ENCODE data around the gene FLT3LG. TPM values are rescaled to one million over a fixed set of nuclear protein-coding genes. Genes with fewer than 3 reads are reported as not detected.

Gene FLT3LG
- total RNA-seq, 4 donors from 2014 or later, result 3.6 to 13.8 (median 8.4) TPM

DNA sequence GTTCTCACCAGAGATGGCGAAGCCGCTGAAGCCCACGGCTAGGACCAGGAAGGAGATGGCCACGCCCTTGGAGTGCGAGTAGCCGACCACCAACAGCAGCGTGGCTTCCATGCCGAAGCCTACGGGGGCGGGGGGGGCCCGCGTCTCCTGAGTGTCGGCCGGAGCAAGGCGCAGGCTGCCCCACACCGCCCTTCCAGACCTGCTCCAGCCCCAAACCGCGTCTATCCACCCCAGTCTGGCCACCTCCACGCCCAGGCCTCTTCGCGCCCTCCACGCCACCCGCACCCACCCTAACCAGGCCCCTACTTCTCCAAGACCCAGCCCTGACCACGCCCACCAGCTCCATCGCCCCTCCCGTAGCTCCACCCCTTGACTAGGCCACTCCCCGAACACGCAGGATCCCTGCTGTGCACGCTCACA lies 42.7 kb upstream of the FLT3LG start:
- Histone ChIP-seq H3K36me3 (peaks cover 0 to 4% (median 0%) of the 10 kb centered on the region in 3 donors), H3K9me3 (no peaks in the 10 kb centered on the region), H3K27me3 (peaks cover 5 to 100% of the 10 kb centered on the region in 2 donors), H3K27ac (no peak overlapping the region), H3K4me3 (no peak overlapping the region), H3K4me1 (peaks cover 0 to 15% (median 4%) of the 10 kb centered on the region in 4 donors)
- no peak for TF ChIP-seq EP300 (IDR thresholded peaks at IDR 0.05)
- TF ChIP-seq POLR2A (IDR thresholded peaks at IDR 0.05), result no peak
- TF ChIP-seq, protein P1, sequence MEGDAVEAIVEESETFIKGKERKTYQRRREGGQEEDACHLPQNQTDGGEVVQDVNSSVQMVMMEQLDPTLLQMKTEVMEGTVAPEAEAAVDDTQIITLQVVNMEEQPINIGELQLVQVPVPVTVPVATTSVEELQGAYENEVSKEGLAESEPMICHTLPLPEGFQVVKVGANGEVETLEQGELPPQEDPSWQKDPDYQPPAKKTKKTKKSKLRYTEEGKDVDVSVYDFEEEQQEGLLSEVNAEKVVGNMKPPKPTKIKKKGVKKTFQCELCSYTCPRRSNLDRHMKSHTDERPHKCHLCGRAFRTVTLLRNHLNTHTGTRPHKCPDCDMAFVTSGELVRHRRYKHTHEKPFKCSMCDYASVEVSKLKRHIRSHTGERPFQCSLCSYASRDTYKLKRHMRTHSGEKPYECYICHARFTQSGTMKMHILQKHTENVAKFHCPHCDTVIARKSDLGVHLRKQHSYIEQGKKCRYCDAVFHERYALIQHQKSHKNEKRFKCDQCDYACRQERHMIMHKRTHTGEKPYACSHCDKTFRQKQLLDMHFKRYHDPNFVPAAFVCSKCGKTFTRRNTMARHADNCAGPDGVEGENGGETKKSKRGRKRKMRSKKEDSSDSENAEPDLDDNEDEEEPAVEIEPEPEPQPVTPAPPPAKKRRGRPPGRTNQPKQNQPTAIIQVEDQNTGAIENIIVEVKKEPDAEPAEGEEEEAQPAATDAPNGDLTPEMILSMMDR (IDR thresholded peaks at IDR 0.05), result no peak
- WGBS, 2 donors, result 61 to 70% methylated on average over 24 to 29 of the region's 29 CpGs
- DNase-seq (ENCODE audit: low spot score in 2 of 2), result no peak

GRCh38 chr19:49432141-49433073 lies 41.6 kb upstream of the FLT3LG start:
- Histone ChIP-seq H3K9me3 (no peaks in the 10 kb centered on the region), H3K36me3 (peaks cover 0 to 4% (median 0%) of the 10 kb centered on the region in 3 donors), H3K27me3 (peaks cover 4 to 100% of the 10 kb centered on the region in 2 donors), H3K4me3 (no peak overlapping the region), H3K27ac (no peak overlapping the region), H3K4me1 (peaks cover 0 to 15% (median 4%) of the 10 kb centered on the region in 4 donors)
- DNase-seq (ENCODE audit: low spot score in 2 of 2), result no peak
- TF ChIP-seq EP300 (IDR thresholded peaks at IDR 0.05) (no peak), POLR2A (IDR thresholded peaks at IDR 0.05) (no peak)
- TF ChIP-seq, protein P1 (IDR thresholded peaks at IDR 0.05), result no peak
- 29 to 34% methylated on average over 48 to 49 of the region's 63 CpGs for WGBS, 2 donors

DNA sequence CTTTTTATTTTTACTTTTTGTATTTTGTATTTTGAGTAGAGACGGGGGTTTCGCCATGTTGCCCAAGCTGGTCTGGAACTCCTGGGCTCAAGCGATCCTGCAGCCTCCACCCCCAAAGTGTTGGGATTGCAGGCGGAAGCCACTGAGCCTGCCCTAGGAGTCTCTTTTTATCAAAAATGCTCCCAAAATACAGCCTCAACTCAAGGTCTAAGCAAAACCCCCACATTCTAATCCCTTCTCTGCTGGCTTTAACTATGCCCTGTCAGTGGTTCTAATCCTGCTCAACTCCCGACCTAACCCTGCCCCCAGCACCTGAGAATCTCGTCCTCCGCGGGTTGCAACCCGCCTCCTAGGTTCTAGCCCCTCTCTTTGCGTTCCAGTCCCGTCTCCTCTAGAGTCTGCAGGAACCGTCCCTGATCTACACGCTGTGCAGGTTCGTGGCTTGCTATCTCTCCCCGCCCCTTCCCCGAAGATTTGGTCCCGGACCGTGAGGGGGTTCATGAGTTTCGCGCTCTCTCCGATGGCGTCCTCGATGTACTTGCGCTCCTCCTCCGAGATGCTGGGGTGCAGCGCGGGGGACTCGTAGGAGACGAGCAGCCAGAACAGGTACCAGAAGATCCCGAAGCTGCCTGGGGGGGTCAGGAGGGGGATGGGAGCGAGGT lies 40.6 kb upstream of the FLT3LG start:
- Histone ChIP-seq H3K36me3 (peaks cover 0 to 4% (median 0%) of the 10 kb centered on the region in 3 donors), H3K9me3 (no peaks in the 10 kb centered on the region), H3K4me3 (no peak overlapping the region), H3K27ac (no peak overlapping the region), H3K4me1 (peaks cover 0 to 7% (median 1%) of the 10 kb centered on the region in 4 donors), H3K27me3 (peaks cover 0 to 100% of the 10 kb centered on the region in 2 donors)
- TF ChIP-seq, protein P1 (IDR thresholded peaks at IDR 0.05), result no peak
- no peak for TF ChIP-seq EP300 (IDR thresholded peaks at IDR 0.05)
- no peak for TF ChIP-seq POLR2A (IDR thresholded peaks at IDR 0.05)
- WGBS, 2 donors, result 44 to 54% methylated on average over 29 to 31 of the region's 31 CpGs
- no peak for DNase-seq (ENCODE audit: low spot score in 2 of 2)

DNA sequence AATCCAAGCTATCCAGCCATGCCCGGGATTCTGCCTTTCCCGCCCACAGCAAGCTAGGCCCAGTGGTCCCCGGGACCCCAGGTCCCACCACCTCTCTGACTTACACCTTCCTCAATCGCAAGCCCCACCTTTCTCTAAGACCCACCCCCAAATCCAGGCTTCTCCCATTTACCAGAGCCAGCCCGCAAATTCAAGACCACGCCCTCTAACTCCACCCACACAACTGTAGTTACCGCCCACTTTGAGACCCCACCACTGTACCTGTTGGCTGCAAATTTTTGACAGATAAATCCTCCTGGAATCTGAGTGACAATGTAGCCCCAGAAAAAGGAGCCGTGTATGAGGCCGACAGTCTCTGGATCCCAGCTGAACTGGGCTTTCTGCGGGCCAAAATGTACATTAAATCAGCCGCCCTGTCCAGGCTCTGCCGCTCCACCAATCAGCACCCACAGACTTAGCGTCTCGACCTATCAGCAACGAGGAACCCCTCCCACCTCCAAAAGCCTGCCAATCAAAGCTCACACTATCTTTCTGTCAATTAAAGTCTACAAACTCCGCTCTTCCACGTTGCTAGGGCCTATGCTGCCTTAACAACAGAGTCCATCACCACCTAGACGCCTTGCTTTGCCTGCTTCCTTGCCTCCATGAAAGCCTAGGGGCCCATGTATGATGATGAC lies 39.0 kb upstream of the FLT3LG start:
- H3K4me1 ChIP-seq, result peaks cover 0 to 4% (median 0%) of the 10 kb centered on the region in 4 donors
- no peak overlapping the region for H3K4me3 ChIP-seq
- no peaks in the 10 kb centered on the region for H3K9me3 ChIP-seq
- DNase-seq (ENCODE audit: low spot score in 2 of 2), result no peak
- H3K27me3 ChIP-seq, result peaks cover 0 to 100% of the 10 kb centered on the region in 2 donors
- 85 to 88% methylated on average over 18 of the region's 18 CpGs for WGBS, 2 donors
- H3K27ac ChIP-seq, result no peak overlapping the region
- peaks cover 0 to 4% (median 0%) of the 10 kb centered on the region in 3 donors for H3K36me3 ChIP-seq
- TF ChIP-seq POLR2A (IDR thresholded peaks at IDR 0.05), result no peak
- TF ChIP-seq EP300 (IDR thresholded peaks at IDR 0.05), result no peak
- TF ChIP-seq, protein P1 (IDR thresholded peaks at IDR 0.05), result no peak
